Retinal pigment epithelial cell (primary cell): ENCODE data around the gene RALGAPB.

Experiments
- DNase-seq: peaks from one replicate; pipeline ENCODE4 v3.0.0-alpha.2; 2010; ENCODE audit warnings: low read depth
- H3K4me3 ChIP-seq: 2 replicates; pipeline ENCODE4 v1.5.1; 2011; ENCODE audit warnings: mild to moderate bottlenecking, low read length, control low read depth, moderate library complexity
- TF ChIP-seq, protein P1 (sequence below): conservative IDR thresholded peaks from 2 replicates; pipeline ENCODE4 v1.5.1; 2011; ENCODE audit warnings: low read depth, low read length, control low read depth, inconsistent platforms

The RALGAPB gene

DNA sequence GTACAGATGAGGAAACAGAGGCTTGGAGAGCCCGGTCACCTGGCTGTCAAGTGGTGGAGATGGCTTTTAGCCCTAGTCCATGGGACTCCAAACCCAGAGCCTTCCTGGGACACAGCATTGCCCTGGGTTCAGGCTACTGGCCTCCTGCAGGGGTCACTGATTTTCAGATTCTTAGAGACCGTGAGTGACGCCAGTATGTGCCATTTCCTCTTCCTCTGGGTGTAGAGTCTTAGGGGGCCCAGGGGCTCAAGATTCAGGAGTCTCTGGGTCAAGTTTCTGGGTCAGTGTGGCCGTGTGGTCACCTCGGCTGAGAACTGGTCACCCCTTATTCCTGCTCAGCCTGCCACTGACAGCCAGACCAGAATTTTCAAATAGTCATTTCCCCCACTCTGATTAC lies 129.5 kb downstream of the RALGAPB start:
- TF ChIP-seq, protein P1, sequence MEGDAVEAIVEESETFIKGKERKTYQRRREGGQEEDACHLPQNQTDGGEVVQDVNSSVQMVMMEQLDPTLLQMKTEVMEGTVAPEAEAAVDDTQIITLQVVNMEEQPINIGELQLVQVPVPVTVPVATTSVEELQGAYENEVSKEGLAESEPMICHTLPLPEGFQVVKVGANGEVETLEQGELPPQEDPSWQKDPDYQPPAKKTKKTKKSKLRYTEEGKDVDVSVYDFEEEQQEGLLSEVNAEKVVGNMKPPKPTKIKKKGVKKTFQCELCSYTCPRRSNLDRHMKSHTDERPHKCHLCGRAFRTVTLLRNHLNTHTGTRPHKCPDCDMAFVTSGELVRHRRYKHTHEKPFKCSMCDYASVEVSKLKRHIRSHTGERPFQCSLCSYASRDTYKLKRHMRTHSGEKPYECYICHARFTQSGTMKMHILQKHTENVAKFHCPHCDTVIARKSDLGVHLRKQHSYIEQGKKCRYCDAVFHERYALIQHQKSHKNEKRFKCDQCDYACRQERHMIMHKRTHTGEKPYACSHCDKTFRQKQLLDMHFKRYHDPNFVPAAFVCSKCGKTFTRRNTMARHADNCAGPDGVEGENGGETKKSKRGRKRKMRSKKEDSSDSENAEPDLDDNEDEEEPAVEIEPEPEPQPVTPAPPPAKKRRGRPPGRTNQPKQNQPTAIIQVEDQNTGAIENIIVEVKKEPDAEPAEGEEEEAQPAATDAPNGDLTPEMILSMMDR = no peak
- no peak overlapping the region for H3K4me3 ChIP-seq
- DNase-seq = no peak

DNA sequence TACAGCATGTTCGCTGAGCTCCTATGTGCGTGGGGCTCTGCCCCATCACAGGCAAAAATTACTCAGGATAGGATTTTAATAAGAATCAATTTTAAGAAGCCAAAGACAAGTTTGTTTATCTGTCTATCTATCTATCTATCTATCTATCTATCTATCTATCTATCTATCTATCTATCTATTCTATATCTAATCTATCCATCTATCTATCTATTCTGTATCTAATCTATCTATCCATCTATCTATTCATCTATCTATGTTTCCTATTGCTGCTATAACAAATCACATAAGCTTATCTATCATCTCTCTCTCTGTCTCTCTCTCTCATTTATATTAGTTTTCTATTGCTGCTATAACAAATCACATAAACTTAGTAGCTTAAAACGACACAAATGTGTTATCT lies 130.6 kb downstream of the RALGAPB start:
- TF ChIP-seq, protein P1 = no peak
- no peak for DNase-seq
- no peak overlapping the region for H3K4me3 ChIP-seq

DNA sequence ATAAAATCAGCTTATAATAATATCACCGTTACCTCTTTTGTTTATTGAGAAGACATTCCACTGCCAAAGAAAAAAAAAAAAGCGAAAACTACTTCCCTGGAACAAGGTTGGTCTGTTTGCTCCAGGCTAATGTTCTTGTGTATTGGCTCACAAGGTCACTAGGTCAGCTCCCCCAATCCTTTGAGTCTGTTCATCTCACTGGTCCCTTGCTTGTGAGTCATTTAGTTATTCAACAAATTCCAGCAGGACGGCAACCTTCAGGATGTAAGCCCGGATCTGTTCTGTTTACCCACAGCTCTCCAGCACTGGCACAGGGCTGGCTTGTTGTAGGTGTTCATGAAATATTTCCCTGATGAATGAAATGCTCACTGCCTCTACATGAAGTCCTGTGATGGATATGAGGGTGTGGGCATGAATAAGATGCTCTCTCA lies 132.2 kb downstream of the RALGAPB start:
- H3K4me3 ChIP-seq = no peak overlapping the region
- peak; percentile 39 for DNase-seq
- TF ChIP-seq, protein P1 = no peak

- TF ChIP-seq, protein P1 = no peak
- no peak for DNase-seq
- no peak overlapping the region for H3K4me3 ChIP-seq
Measured at GRCh38 chr20:38607351-38607750, 134.7 kb downstream of the RALGAPB start.

DNA sequence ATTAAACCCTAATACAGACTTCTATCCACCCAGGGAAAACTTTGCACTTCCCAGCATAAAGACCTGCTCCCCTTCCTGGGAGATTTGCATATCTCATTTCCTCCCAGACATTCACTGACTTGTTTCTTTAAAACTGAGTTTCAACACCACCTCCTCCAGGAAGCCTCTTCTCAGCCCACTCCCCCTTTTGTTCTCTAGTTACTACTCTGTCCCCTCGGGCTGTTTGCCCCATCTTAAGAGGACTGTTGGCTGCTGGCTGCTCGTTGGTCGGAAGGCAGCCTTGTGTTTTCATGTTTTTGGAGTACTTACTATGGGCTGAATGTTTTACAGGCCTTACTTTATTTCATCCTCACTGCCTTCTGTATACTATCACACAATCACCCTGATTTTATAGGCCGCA lies 135.5 kb downstream of the RALGAPB start:
- H3K4me3 ChIP-seq = no peak overlapping the region
- DNase-seq = no peak
- TF ChIP-seq, protein P1 = no peak

- TF ChIP-seq, protein P1 = no peak
- no peak for DNase-seq
- H3K4me3 ChIP-seq = no peak overlapping the region
Measured at GRCh38 chr20:38609815-38610214, 137.2 kb downstream of the RALGAPB start.

DNA sequence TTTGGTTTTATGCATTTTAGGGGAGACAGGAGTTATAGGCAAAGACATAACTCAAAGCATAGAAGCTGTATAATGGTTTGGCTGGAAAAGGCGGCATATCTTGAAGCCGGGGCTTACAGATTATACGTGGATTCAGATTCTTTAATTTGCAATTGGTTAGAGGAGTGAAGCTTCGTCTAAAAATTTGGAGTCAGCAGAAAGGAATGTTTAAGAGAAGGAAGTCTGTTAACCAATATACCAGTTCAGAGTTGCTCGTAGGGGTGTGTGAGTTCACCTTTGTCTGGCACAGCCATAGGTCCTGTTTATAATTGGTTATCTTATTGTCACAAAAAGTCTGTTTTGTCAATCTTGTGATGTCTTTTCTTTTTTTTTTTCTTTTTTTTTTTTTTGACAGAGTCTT lies 137.9 kb downstream of the RALGAPB start:
- TF ChIP-seq, protein P1 = no peak
- no peak overlapping the region for H3K4me3 ChIP-seq
- DNase-seq = no peak
